Activated CD4-positive, alpha-beta memory T cell treated with anti-CD3 and anti-CD28 coated beads for 36 hours (primary cell): Measurements from ENCODE around the gene XPO5. TPM values are rescaled to one million over a fixed set of nuclear protein-coding genes. Genes with fewer than 3 reads are reported as not detected.
"Not testable (repeated sequence)": the region's sequence is repeated elsewhere in the genome, so short reads cannot be mapped to it uniquely, and the experiment has no call there.

Source experiments
- CTCF ChIA-PET: fragments of 350-600 bp; sonication (Branson Sonifier 250); formaldehyde crosslinking; loops from one replicate; lab custom pipeline; 2021; ENCODE audit warnings: antibody characterized with exemption, inconsistent platforms; lab: Charles Lee
- POLR2A ChIA-PET: fragments of 350-600 bp; sonication (Branson Sonifier 250); formaldehyde crosslinking; loops from one replicate; lab custom pipeline; 2021; ENCODE audit warnings: antibody characterized with exemption; lab: Charles Lee
- DNase-seq: peaks from one replicate; pipeline ENCODE4 v3.0.0-alpha.2; 2020
- H3K27ac Mint-ChIP-seq: one replicate; pipeline ENCODE4 v1.8.0; 2021; ENCODE audit warnings: mixed read lengths
- H3K27me3 Mint-ChIP-seq: one replicate; pipeline ENCODE4 v1.8.0; 2021; ENCODE audit warnings: mixed read lengths
- H3K36me3 Mint-ChIP-seq: one replicate; pipeline ENCODE4 v1.8.0; 2021; ENCODE audit warnings: mixed read lengths
- H3K4me1 Mint-ChIP-seq: one replicate; pipeline ENCODE4 v1.8.0; 2021; ENCODE audit warnings: low read depth, mixed read lengths
- H3K4me3 Mint-ChIP-seq: one replicate; pipeline ENCODE4 v1.8.0; 2021; ENCODE audit warnings: mild to moderate bottlenecking, mixed read lengths
- H3K9me3 Mint-ChIP-seq: one replicate; pipeline ENCODE4 v1.8.0; 2021; ENCODE audit warnings: mixed read lengths
- intact Hi-C: fragments of 100-400 bp; cut with micrococcal nuclease; formaldehyde crosslinking; loops from one replicate; pipeline ENCODE4 v1.15.1; 2023
- total RNA-seq, 2 experiments: library from RNA; stranded (reverse); gene quantifications; one replicate each; pipeline ENCODE4 v1.2.3, GENCODE V29; 2021

The XPO5 gene
- total RNA-seq, 2 experiments from 2014 or later = 83.7 to 97.9 TPM

- ChIA-PET POLR2A (no interaction called here), CTCF (no interaction called here)
- no peak for DNase-seq
- intact Hi-C loops = loop anchor here (10.0 kb wide), 1 partner anchor 196 kb away; the partner anchor contains the start of gene VEGFA
- Mint-ChIP-seq H3K27ac (no peak overlapping the region), H3K36me3 (peaks cover 42% of the 10 kb centered on the region), H3K27me3 (no peaks in the 10 kb centered on the region), H3K4me1 (peaks cover 40% of the 10 kb centered on the region), H3K4me3 (no peak overlapping the region), H3K9me3 (no peaks in the 10 kb centered on the region)
Observed at GRCh38 chr6:43579171-43579570, 3.3 kb upstream of the XPO5 start.

- Mint-ChIP-seq H3K36me3 (peaks cover 38% of the 10 kb centered on the region), H3K4me3 (no peak overlapping the region), H3K27me3 (no peaks in the 10 kb centered on the region), H3K27ac (no peak overlapping the region), H3K4me1 (peaks cover 35% of the 10 kb centered on the region), H3K9me3 (no peaks in the 10 kb centered on the region)
- no peak for DNase-seq
- ChIA-PET POLR2A (no interaction called here), CTCF (no interaction called here)
- intact Hi-C loops = loop anchor here (10.0 kb wide), 1 partner anchor 196 kb away; the partner anchor contains the start of gene VEGFA
Observed at GRCh38 chr6:43578748-43579147, 2.9 kb upstream of the XPO5 start.

GRCh38 chr6:43575105-43575771, 600 bp downstream of the XPO5 start:
- ChIA-PET CTCF (interaction anchor here (0.5 to 1.5 kb wide), 2 partner anchors 54 to 176 kb away, joined by 4 to 6 read pairs; partner anchors contain the start of gene GTPBP2), POLR2A (interaction anchor here (0.6 to 1.7 kb wide), 4 partner anchors 10 to 61 kb away, joined by 3 to 14 read pairs (median 3); partner anchors contain the start of genes GTPBP2 and MAD2L1BP)
- H3K27me3 Mint-ChIP-seq = no peaks in the 10 kb centered on the region
- peaks cover 57% of the 10 kb centered on the region for H3K4me1 Mint-ChIP-seq
- DNase-seq = peak; percentile 59
- peaks cover 44% of the 10 kb centered on the region for H3K36me3 Mint-ChIP-seq
- H3K4me3 Mint-ChIP-seq = peak overlapping the region; percentile 97
- peak overlapping the region; percentile 85 for H3K27ac Mint-ChIP-seq
- intact Hi-C loops = loop anchor here (10.0 kb wide), 1 partner anchor 200 kb away; the partner anchor contains the start of gene VEGFA
- H3K9me3 Mint-ChIP-seq = no peaks in the 10 kb centered on the region

GRCh38 chr6:43572015-43572414, 3.8 kb downstream of the XPO5 start:
- H3K27me3 Mint-ChIP-seq = no peaks in the 10 kb centered on the region
- no peak for DNase-seq
- peaks cover 49% of the 10 kb centered on the region for H3K36me3 Mint-ChIP-seq
- POLR2A ChIA-PET = interaction anchor here (1.2 kb wide), 1 partner anchor 53 kb away, joined by 3 read pairs; no protein-coding TSS in a partner anchor
- H3K4me1 Mint-ChIP-seq = peaks cover 35% of the 10 kb centered on the region
- H3K4me3 Mint-ChIP-seq = no peak overlapping the region
- peak overlapping the region; percentile 90 for H3K27ac Mint-ChIP-seq
- CTCF ChIA-PET = no interaction called here
- no peaks in the 10 kb centered on the region for H3K9me3 Mint-ChIP-seq
- intact Hi-C loops = loop anchor here (5.0 to 10.0 kb wide), 2 partner anchors 203 to 400 kb away; partner anchors contain the start of genes SRF and VEGFA

GRCh38 chr6:43570876-43571441, 4.9 kb downstream of the XPO5 start:
- no peak overlapping the region for H3K4me3 Mint-ChIP-seq
- DNase-seq = no peak
- no peaks in the 10 kb centered on the region for H3K9me3 Mint-ChIP-seq
- H3K36me3 Mint-ChIP-seq = peaks cover 52% of the 10 kb centered on the region
- peak overlapping the region; percentile 90 for H3K27ac Mint-ChIP-seq
- CTCF ChIA-PET = interaction anchor here (1.3 kb wide), 1 partner anchor 37 kb away, joined by 9 read pairs; no protein-coding TSS in a partner anchor
- intact Hi-C loops = loop anchor here (1.0 to 10.0 kb wide), 4 partner anchors 54 to 399 kb away; partner anchors contain the start of genes GTPBP2, POLR1C, SRF and VEGFA
- H3K4me1 Mint-ChIP-seq = peaks cover 35% of the 10 kb centered on the region
- POLR2A ChIA-PET = interaction anchor here (0.6 to 1.4 kb wide), 6 partner anchors 12 to 62 kb away, joined by 3 to 6 read pairs (median 3); partner anchors contain the start of gene GTPBP2
- no peaks in the 10 kb centered on the region for H3K27me3 Mint-ChIP-seq

- Mint-ChIP-seq H3K9me3 (no peaks in the 10 kb centered on the region), H3K27me3 (no peaks in the 10 kb centered on the region), H3K27ac (no peak overlapping the region), H3K4me3 (no peak overlapping the region), H3K36me3 (peaks cover 56% of the 10 kb centered on the region), H3K4me1 (no peaks in the 10 kb centered on the region)
- ChIA-PET POLR2A (no interaction called here), CTCF (no interaction called here)
- no peak for DNase-seq
- intact Hi-C loops = no loop called here
Observed at GRCh38 chr6:43559328-43559727, 16.5 kb downstream of the XPO5 start.

- H3K27me3 Mint-ChIP-seq, DNase-seq, H3K4me1 Mint-ChIP-seq, H3K4me3 Mint-ChIP-seq, intact Hi-C loops, H3K27ac Mint-ChIP-seq, H3K9me3 Mint-ChIP-seq, CTCF ChIA-PET, POLR2A ChIA-PET: not testable (repeated sequence)
- H3K36me3 Mint-ChIP-seq = peaks cover 59% of the 10 kb centered on the region
Observed at GRCh38 chr6:43557620-43558019, 18.2 kb downstream of the XPO5 start.

- Mint-ChIP-seq H3K9me3 (no peaks in the 10 kb centered on the region), H3K27ac (no peak overlapping the region), H3K4me3 (no peak overlapping the region), H3K27me3 (no peaks in the 10 kb centered on the region), H3K36me3 (peaks cover 57% of the 10 kb centered on the region), H3K4me1 (no peaks in the 10 kb centered on the region)
- ChIA-PET POLR2A (no interaction called here), CTCF (interaction anchor here (1.4 kb wide), 1 partner anchor 41 kb away, joined by 5 read pairs; no protein-coding TSS in a partner anchor)
- intact Hi-C loops = no loop called here
- no peak for DNase-seq
Observed at GRCh38 chr6:43547222-43547621, 28.6 kb downstream of the XPO5 start.

GRCh38 chr6:43544461-43544860, 31.4 kb downstream of the XPO5 start:
- DNase-seq = no peak
- H3K27me3 Mint-ChIP-seq = no peaks in the 10 kb centered on the region
- H3K4me3 Mint-ChIP-seq = no peak overlapping the region
- POLR2A ChIA-PET = interaction anchor here (0.6 to 0.8 kb wide), 2 partner anchors 12 to 50 kb away, joined by 3 to 6 read pairs; no protein-coding TSS in a partner anchor
- H3K36me3 Mint-ChIP-seq = peaks cover 51% of the 10 kb centered on the region
- no peaks in the 10 kb centered on the region for H3K4me1 Mint-ChIP-seq
- intact Hi-C loops = no loop called here
- H3K9me3 Mint-ChIP-seq = no peaks in the 10 kb centered on the region
- H3K27ac Mint-ChIP-seq = no peak overlapping the region
- CTCF ChIA-PET = no interaction called here

GRCh38 chr6:43541774-43542471, 33.9 kb downstream of the XPO5 start:
- ChIA-PET CTCF (interaction anchor here (1.5 kb wide), 1 partner anchor 67 kb away, joined by 3 read pairs; no protein-coding TSS in a partner anchor), POLR2A (interaction anchor here (0.6 to 0.7 kb wide), 2 partner anchors 115 to 755 kb away, joined by 3 to 4 read pairs; no protein-coding TSS in a partner anchor)
- DNase-seq = no peak
- H3K27ac Mint-ChIP-seq = no peak overlapping the region
- H3K9me3 Mint-ChIP-seq = no peaks in the 10 kb centered on the region
- no peaks in the 10 kb centered on the region for H3K27me3 Mint-ChIP-seq
- no peaks in the 10 kb centered on the region for H3K4me1 Mint-ChIP-seq
- peaks cover 57% of the 10 kb centered on the region for H3K36me3 Mint-ChIP-seq
- intact Hi-C loops = no loop called here
- H3K4me3 Mint-ChIP-seq = no peak overlapping the region

- no peaks in the 10 kb centered on the region for H3K9me3 Mint-ChIP-seq
- ChIA-PET CTCF (no interaction called here), POLR2A (no interaction called here)
- H3K27me3 Mint-ChIP-seq = no peaks in the 10 kb centered on the region
- intact Hi-C loops = no loop called here
- DNase-seq = no peak
- no peaks in the 10 kb centered on the region for H3K4me1 Mint-ChIP-seq
- no peak overlapping the region for H3K27ac Mint-ChIP-seq
- peaks cover 49% of the 10 kb centered on the region for H3K36me3 Mint-ChIP-seq
- H3K4me3 Mint-ChIP-seq = no peak overlapping the region
Observed at GRCh38 chr6:43540507-43540906, 35.3 kb downstream of the XPO5 start.
